Gastroesophageal sphincter (tissue), 3 donors: ENCODE measurements around the gene STAT4.

Experiments
- EP300 ChIP-seq: sonication (generic); formaldehyde crosslinking; IDR thresholded peaks from one replicate; pipeline ENCODE4 v1.6.1; 2017; ENCODE audit warnings: antibody characterized with exemption, mild to moderate bottlenecking
- TF ChIP-seq, protein P1 (sequence below), 4 experiments: fragments of 200-600 bp in 2 of 4; fragments of 450-650 bp in 2 of 4; sonication (generic) in 1 of 4; IDR thresholded peaks; one replicate each; pipeline ENCODE4 v1.5.1; 2017 to 2019; ENCODE audit warnings: antibody characterized with exemption in 4 of 4, mild to moderate bottlenecking in 2 of 4, moderate library complexity in 2 of 4

GRCh38 chr2:190996947-190997346, 153.8 kb downstream of the STAT4 start:
- TF ChIP-seq, protein P1, sequence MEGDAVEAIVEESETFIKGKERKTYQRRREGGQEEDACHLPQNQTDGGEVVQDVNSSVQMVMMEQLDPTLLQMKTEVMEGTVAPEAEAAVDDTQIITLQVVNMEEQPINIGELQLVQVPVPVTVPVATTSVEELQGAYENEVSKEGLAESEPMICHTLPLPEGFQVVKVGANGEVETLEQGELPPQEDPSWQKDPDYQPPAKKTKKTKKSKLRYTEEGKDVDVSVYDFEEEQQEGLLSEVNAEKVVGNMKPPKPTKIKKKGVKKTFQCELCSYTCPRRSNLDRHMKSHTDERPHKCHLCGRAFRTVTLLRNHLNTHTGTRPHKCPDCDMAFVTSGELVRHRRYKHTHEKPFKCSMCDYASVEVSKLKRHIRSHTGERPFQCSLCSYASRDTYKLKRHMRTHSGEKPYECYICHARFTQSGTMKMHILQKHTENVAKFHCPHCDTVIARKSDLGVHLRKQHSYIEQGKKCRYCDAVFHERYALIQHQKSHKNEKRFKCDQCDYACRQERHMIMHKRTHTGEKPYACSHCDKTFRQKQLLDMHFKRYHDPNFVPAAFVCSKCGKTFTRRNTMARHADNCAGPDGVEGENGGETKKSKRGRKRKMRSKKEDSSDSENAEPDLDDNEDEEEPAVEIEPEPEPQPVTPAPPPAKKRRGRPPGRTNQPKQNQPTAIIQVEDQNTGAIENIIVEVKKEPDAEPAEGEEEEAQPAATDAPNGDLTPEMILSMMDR (IDR thresholded peaks at IDR 0.05): no peak
- no peak for TF ChIP-seq EP300
